ENCODE measurements around the gene AASDH. TPM values are rescaled to one million over a fixed set of nuclear protein-coding genes. Genes with fewer than 3 reads are reported as not detected.

The AASDH gene
- polyA plus RNA-seq, 1 of the 3 experiments (the other 2 are of a cell fraction), result 4.4 TPM

DNA sequence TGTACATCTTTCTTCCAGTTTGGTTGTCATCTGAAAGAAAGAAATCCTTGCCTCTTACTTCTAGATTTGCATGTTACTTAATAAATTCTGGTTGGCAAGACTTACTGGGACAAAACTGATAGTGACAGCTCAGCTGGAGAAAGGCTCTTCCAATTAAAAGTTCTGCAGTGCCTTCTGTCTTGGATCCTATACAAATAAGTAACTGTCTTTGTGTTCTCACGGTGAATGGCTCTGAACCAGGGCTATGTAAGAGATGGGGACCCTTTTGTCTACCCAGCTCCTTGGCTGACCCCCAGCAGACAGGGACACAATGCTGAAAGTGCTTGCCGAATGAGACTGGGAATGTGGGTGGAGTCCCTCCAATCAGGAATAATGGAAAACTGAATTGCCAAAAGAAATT is 89.5 kb downstream of the AASDH start:
- Histone ChIP-seq H3K9ac (no peak overlapping the region), H4K20me1 (ENCODE audit: insufficient read depth) (no peaks in the 10 kb centered on the region), H3K9me3 (no peaks in the 10 kb centered on the region), H2AFZ (ENCODE audit: low read depth) (no peak overlapping the region), H3K79me2 (ENCODE audit: insufficient read depth) (no peaks in the 10 kb centered on the region), H3K4me3 (ENCODE audit: low read depth in 2 of 2, low read length in 1 of 2) (no peak overlapping the region), H3K27me3 (ENCODE audit: insufficient read depth) (no peaks in the 10 kb centered on the region), H3K4me2 (no peak overlapping the region), H3K4me1 (ENCODE audit: control insufficient read depth in 1 of 2, insufficient read depth in 2 of 2, low read depth in 1 of 2, low read length in 1 of 2) (no peaks in the 10 kb centered on the region; a peak in 2 of 4 replicates), H3K27ac (ENCODE audit: low read depth in 2 of 2, low read length in 1 of 2) (no peak overlapping the region), H3F3A (replicated peaks; ENCODE audit: insufficient read depth) (peaks cover 7% of the 10 kb centered on the region), H3K9me2 (no peaks in the 10 kb centered on the region), H3K36me3 (replicated peaks in 1 of 2; ENCODE audit: control insufficient read depth in 1 of 2, insufficient read depth in 2 of 2, low read length in 1 of 2) (no peaks in the 10 kb centered on the region)
- ChIA-PET POLR2A (no interaction called here), CTCF (interaction anchor here (5.9 kb wide), 1 partner anchor 350 kb away, joined by 61 read pairs; the partner anchor contains the start of gene CEP135)
- no peak for DNase-seq
- 93% methylated on average over 2 of the region's 2 CpGs for WGBS (ENCODE audit: low lambda C conversion rate)
- TF ChIP-seq TCF12 (IDR thresholded peaks at IDR 0.05) (no peak), YY1 (IDR thresholded peaks at IDR 0.05; ENCODE audit: low read depth) (no peak), MEF2A (IDR thresholded peaks at IDR 0.05; ENCODE audit: borderline replicate concordance, low read depth) (no peak), GATA2 (CRISPR knock-in tag; IDR thresholded peaks at IDR 0.05) (no peak), ELF1 (IDR thresholded peaks at IDR 0.05) (no peak), RFX5 (IDR thresholded peaks at IDR 0.05; ENCODE audit: low read length) (no peak), IRF3 (IDR thresholded peaks at IDR 0.05; ENCODE audit: low read depth, low read length) (no peak), MXI1 (IDR thresholded peaks at IDR 0.05; ENCODE audit: low read depth, low read length) (no peak), RAD21 (IDR thresholded peaks at IDR 0.05; ENCODE audit: low read length) (no peak), NFIC (IDR thresholded peaks at IDR 0.05; ENCODE audit: borderline replicate concordance) (no peak), POLR2AphosphoS5 (IDR thresholded peaks at IDR 0.05; ENCODE audit: low read depth, low read length) (no peak), FOSL2 (IDR thresholded peaks at IDR 0.05; ENCODE audit: borderline replicate concordance, low read depth) (no peak), EZH2phosphoT487 (IDR thresholded peaks at IDR 0.05; ENCODE audit: borderline replicate concordance, low read depth) (no peak), TAF1 (IDR thresholded peaks at IDR 0.05; ENCODE audit: borderline replicate concordance, low read depth, low read length) (no peak), SIN3A (IDR thresholded peaks at IDR 0.05; ENCODE audit: borderline replicate concordance, low read depth, low read length) (no peak), CTCF (IDR thresholded peaks at IDR 0.05) (no peak), CHD2 (IDR thresholded peaks at IDR 0.05; ENCODE audit: low read length, partially characterized antibody) (no peak)
- TF ChIP-seq, protein P1, sequence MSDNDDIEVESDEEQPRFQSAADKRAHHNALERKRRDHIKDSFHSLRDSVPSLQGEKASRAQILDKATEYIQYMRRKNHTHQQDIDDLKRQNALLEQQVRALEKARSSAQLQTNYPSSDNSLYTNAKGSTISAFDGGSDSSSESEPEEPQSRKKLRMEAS (IDR thresholded peaks at IDR 0.05; ENCODE audit: low read depth), result no peak
- TF ChIP-seq, protein P2, sequence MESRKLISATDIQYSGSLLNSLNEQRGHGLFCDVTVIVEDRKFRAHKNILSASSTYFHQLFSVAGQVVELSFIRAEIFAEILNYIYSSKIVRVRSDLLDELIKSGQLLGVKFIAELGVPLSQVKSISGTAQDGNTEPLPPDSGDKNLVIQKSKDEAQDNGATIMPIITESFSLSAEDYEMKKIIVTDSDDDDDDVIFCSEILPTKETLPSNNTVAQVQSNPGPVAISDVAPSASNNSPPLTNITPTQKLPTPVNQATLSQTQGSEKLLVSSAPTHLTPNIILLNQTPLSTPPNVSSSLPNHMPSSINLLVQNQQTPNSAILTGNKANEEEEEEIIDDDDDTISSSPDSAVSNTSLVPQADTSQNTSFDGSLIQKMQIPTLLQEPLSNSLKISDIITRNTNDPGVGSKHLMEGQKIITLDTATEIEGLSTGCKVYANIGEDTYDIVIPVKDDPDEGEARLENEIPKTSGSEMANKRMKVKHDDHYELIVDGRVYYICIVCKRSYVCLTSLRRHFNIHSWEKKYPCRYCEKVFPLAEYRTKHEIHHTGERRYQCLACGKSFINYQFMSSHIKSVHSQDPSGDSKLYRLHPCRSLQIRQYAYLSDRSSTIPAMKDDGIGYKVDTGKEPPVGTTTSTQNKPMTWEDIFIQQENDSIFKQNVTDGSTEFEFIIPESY (IDR thresholded peaks at IDR 0.05; ENCODE audit: borderline replicate concordance, low read depth), result no peak
